ENCODE results near the gene KDELR1. TPM values are rescaled to one million over a fixed set of nuclear protein-coding genes. Genes with fewer than 3 reads are reported as not detected.

KDELR1 gene
- total RNA-seq, 4 donors from 2014 or later: 60.4 to 87.9 (median 70.8) TPM

DNA sequence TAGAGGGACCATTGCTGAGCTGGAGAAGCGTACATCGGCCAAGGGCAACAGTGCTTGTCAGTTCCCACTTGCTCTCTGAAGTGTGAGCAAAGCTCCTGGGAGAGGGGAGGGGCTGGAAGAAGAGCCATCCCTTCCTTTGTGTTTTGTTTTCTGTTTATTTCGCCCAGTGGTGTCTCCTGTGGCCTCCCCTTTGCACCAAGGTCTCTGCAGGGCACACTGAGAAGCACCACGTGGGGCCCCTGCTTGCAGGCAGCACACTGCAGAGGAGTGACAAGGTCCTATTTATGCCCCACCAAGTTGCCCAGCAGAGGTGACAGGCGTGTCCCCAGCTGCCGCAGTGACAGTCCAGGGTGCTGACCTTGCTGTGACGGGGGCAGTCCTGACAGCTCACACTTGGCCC lies 26.1 kb upstream of the KDELR1 start:
- TF ChIP-seq EP300 (IDR thresholded peaks at IDR 0.05): no peak
- Histone ChIP-seq H3K4me1 (peaks cover 0 to 18% (median 0%) of the 10 kb centered on the region in 3 donors), H3K27ac (no peak overlapping the region), H3K4me3 (no peak overlapping the region), H3K27me3 (peaks cover 59% of the 10 kb centered on the region), H3K9me3 (no peaks in the 10 kb centered on the region), H3K36me3 (no peaks in the 10 kb centered on the region)
- WGBS, 2 donors (ENCODE audit: low coverage in 1 of 2): 67% methylated on average over 4 of the region's 7 CpGs; no CpG with 5 or more reads in 1 of the 2 donors
- no peak for ATAC-seq

DNA sequence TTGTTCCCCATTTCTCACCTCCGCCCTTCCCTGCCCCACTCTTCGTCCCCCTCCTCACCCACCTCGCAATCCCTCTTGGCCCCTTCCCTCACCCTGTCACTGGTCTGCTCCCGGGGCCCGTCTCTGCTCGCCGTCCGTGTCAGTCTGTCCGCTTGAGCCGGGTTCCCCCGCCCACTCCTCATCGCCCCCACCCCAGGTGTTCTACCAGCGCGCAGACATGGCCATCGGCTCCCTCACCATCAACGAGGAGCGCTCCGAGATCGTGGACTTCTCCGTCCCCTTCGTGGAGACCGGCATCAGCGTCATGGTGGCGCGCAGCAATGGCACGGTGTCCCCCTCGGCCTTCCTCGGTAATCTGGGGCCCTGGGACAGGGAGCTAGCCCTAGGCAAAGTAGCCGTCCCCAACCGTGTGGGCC lies 24.5 kb upstream of the KDELR1 start:
- no peaks in the 10 kb centered on the region for H3K36me3 ChIP-seq

DNA sequence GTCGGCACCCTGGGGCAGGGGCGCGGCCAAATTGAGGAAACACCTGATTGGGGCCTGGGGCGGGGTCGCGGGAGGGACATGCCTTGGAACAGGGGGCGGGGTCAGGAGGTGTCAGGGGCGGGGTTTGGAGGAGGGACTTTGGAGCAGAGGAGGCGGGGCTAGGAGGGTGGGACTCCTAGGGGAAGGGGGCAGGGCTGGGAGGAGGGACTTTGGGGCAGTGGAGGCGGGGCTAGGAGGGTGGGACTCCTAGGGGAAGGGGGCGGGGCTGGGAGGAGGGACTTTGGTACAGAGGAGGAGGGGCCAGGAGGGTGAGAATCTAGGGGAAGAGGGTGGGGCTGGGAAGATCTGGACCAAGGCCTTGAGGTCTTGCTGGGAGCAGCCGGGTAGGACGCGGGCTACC lies 24.0 kb upstream of the KDELR1 start:
- ATAC-seq: peak; percentile 42
- no peaks in the 10 kb centered on the region for H3K9me3 ChIP-seq
- TF ChIP-seq, protein P1, sequence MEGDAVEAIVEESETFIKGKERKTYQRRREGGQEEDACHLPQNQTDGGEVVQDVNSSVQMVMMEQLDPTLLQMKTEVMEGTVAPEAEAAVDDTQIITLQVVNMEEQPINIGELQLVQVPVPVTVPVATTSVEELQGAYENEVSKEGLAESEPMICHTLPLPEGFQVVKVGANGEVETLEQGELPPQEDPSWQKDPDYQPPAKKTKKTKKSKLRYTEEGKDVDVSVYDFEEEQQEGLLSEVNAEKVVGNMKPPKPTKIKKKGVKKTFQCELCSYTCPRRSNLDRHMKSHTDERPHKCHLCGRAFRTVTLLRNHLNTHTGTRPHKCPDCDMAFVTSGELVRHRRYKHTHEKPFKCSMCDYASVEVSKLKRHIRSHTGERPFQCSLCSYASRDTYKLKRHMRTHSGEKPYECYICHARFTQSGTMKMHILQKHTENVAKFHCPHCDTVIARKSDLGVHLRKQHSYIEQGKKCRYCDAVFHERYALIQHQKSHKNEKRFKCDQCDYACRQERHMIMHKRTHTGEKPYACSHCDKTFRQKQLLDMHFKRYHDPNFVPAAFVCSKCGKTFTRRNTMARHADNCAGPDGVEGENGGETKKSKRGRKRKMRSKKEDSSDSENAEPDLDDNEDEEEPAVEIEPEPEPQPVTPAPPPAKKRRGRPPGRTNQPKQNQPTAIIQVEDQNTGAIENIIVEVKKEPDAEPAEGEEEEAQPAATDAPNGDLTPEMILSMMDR (IDR thresholded peaks at IDR 0.05): no peak
- TF ChIP-seq POLR2AphosphoS5 (IDR thresholded peaks at IDR 0.05): no peak
- H3K27me3 ChIP-seq: peaks cover 69% of the 10 kb centered on the region
- 13% methylated on average over 6 of the region's 14 CpGs; no CpG with 5 or more reads in 1 of the 2 donors for WGBS, 2 donors (ENCODE audit: low coverage in 1 of 2)
- no peaks in the 10 kb centered on the region for H3K36me3 ChIP-seq
- peak overlapping the region in 1 of 2 donors; percentile 34 for H3K4me3 ChIP-seq
- peaks cover 0 to 18% (median 0%) of the 10 kb centered on the region in 3 donors for H3K4me1 ChIP-seq
- H3K27ac ChIP-seq: no peak overlapping the region

More for the DNA sequence above, 24.5 kb upstream of the KDELR1 start:
- Histone ChIP-seq H3K27me3 (peaks cover 65% of the 10 kb centered on the region), H3K27ac (no peak overlapping the region), H3K4me3 (peak overlapping the region in 1 of 2 donors; percentile 34), H3K4me1 (peaks cover 0 to 18% (median 0%) of the 10 kb centered on the region in 3 donors), H3K9me3 (no peaks in the 10 kb centered on the region)
- TF ChIP-seq, protein P1 (IDR thresholded peaks at IDR 0.05): no peak
- TF ChIP-seq POLR2AphosphoS5 (IDR thresholded peaks at IDR 0.05) (no peak), EP300 (IDR thresholded peaks at IDR 0.05) (no peak), POLR2A (IDR thresholded peaks at IDR 0.05) (no peak)
- WGBS, 2 donors (ENCODE audit: low coverage in 1 of 2): 25% methylated on average over 19 of the region's 30 CpGs; no CpG with 5 or more reads in 1 of the 2 donors
- no peak for ATAC-seq

DNA sequence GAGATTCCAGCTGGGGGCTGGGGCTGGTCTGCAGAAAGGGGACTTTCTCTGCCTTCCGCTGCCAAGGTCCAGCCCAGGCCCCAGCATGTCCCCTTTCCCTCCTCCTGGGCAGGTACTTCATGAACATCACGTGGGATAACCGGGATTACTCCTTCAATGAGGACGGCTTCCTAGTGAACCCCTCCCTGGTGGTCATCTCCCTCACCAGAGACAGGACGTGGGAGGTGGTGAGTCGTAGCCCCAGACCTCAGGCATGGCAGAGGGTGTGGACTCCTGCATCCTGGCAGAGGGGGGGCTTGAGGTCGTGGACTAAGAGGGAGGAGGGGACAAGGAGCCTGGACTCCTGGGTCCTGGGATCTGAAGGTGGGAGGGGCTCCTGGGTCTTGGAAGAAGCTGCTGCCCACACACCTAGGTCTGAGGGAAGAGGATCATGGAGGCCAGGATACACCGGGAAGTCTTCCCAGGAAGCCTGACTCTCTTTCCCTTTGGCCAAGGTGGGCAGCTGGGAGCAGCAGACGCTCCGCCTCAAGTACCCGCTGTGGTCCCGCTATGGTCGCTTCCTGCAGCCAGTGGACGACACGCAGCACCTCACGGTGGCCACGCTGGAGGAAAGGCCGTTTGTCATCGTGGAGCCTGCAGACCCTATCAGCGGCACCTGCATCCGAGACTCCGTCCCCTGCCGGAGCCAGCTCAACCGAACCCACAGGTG lies 22.7 kb upstream of the KDELR1 start:
- Histone ChIP-seq H3K4me3 (peak overlapping the region in 1 of 2 donors; percentile 34), H3K9me3 (no peaks in the 10 kb centered on the region), H3K36me3 (no peaks in the 10 kb centered on the region), H3K4me1 (peaks cover 0 to 18% (median 0%) of the 10 kb centered on the region in 3 donors), H3K27me3 (peaks cover 66% of the 10 kb centered on the region), H3K27ac (no peak overlapping the region)
- ATAC-seq: no peak
- WGBS, 2 donors (ENCODE audit: low coverage in 1 of 2): 50% methylated on average over 4 of the region's 24 CpGs; no CpG with 5 or more reads in 1 of the 2 donors
- TF ChIP-seq POLR2A (IDR thresholded peaks at IDR 0.05) (no peak), POLR2AphosphoS5 (IDR thresholded peaks at IDR 0.05) (no peak), EP300 (IDR thresholded peaks at IDR 0.05) (no peak)
- TF ChIP-seq, protein P1 (IDR thresholded peaks at IDR 0.05): no peak

DNA sequence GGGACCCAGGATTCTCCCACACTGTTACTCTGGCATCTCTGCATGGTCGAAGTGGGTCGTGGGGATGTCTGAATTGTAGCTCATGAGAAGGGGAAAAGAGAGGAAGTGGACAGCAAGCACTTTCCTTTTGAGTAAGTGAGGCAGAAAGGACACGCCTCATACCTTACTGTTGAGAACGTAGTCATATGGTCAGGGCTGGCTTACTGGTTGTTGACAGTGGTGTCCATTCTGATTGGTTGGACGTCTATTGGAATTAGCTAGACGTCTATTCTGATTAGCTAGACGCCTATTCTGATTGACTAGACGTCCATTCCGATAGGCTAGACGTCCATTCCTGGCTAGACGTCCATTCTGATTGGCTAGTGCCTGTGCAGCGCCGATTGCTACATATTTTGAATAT lies 14.5 kb upstream of the KDELR1 start:
- Histone ChIP-seq H3K9me3 (peaks cover 0 to 8% (median 0%) of the 10 kb centered on the region in 3 donors), H3K36me3 (no peaks in the 10 kb centered on the region), H3K27ac (no peak overlapping the region), H3K4me3 (no peak overlapping the region), H3K4me1 (no peaks in the 10 kb centered on the region), H3K27me3 (peaks cover 48% of the 10 kb centered on the region)
- ATAC-seq: no peak
- 64 to 77% methylated on average over 2 to 13 of the region's 13 CpGs for WGBS, 2 donors (ENCODE audit: low coverage in 1 of 2)
- TF ChIP-seq POLR2AphosphoS5 (IDR thresholded peaks at IDR 0.05): no peak
- no peak for TF ChIP-seq POLR2A (IDR thresholded peaks at IDR 0.05)
- TF ChIP-seq, protein P1 (IDR thresholded peaks at IDR 0.05): no peak
- no peak for TF ChIP-seq EP300 (IDR thresholded peaks at IDR 0.05)

Data from gastroesophageal sphincter (tissue), 4 donors.